Prostate gland (tissue), 2 donors: ENCODE measurements around the gene ZNF775. TPM values are rescaled to one million over a fixed set of nuclear protein-coding genes. Genes with fewer than 3 reads are reported as not detected.

ENCODE experiments used
- DNase-seq: peaks from one replicate; pipeline ENCODE4 v3.0.0-alpha.2; 2019; ENCODE audit warnings: low spot score
- H3K27ac ChIP-seq, 2 donors: fragments of 200-600 bp; sonication (generic); 2 replicates each; pipeline ENCODE4 v1.5.1; 2017 to 2019
- H3K27me3 ChIP-seq: fragments of 200-600 bp; sonication (generic); replicated peaks from 2 replicates; pipeline ENCODE4 v1.5.1; 2019; ENCODE audit not compliant: insufficient read depth
- H3K36me3 ChIP-seq, 2 donors: fragments of 200-600 bp; sonication (generic); 1 replicate in 1 of 2; 2 replicates in 1 of 2; pipeline versions ENCODE4 v1.5.1 to v1.8.1; 2017 to 2019
- H3K4me1 ChIP-seq: fragments of 200-600 bp; sonication (generic); replicated peaks from 2 replicates; pipeline ENCODE4 v1.5.1; 2019
- H3K4me3 ChIP-seq, 2 donors: fragments of 200-600 bp; sonication (generic); 2 replicates each; pipeline ENCODE4 v1.5.1; 2017 to 2019
- H3K9me3 ChIP-seq: fragments of 200-600 bp; sonication (generic); 2 replicates; pipeline ENCODE4 v1.5.1; 2017
- POLR2A ChIP-seq: fragments of 450-650 bp; IDR thresholded peaks from one replicate; pipeline ENCODE4 v1.6.1; 2016; ENCODE audit warnings: antibody characterized with exemption, mild to moderate bottlenecking
- POLR2AphosphoS5 ChIP-seq: sonication (generic); formaldehyde crosslinking; IDR thresholded peaks from one replicate; pipeline ENCODE4 v1.6.1; 2017; ENCODE audit warnings: antibody characterized with exemption
- WGBS: methylation state at CpG from one replicate; pipeline ENCODE4 v1.1.5; 2018; 5-methylcytosine and 5-hydroxymethylcytosine counted together
- intact Hi-C: fragments of 100-400 bp; cut with DNase I; formaldehyde crosslinking; loops from one replicate; pipeline ENCODE4 v1.14.2; 2022
- total RNA-seq, 2 donors: library from RNA; depleted of rRNA; stranded (reverse); fragments of >200 nt; gene quantifications; one replicate each; pipeline ENCODE4 v1.1.0, GENCODE V29; 2016
- TF ChIP-seq, protein P1 (sequence below), 4 experiments: fragments of 200-600 bp in 2 of 4; fragments of 450-650 bp in 2 of 4; sonication (generic) in 2 of 4; IDR thresholded peaks; 1 replicate in 3 of 4; 2 replicates in 1 of 4; pipeline ENCODE4 v1.5.1; 2016 to 2019; ENCODE audit warnings: antibody characterized with exemption in 4 of 4, mild to moderate bottlenecking in 2 of 4, moderate library complexity in 2 of 4

ZNF775 gene
- total RNA-seq, 2 donors from 2014 or later = 14.4 to 14.8 TPM

DNA sequence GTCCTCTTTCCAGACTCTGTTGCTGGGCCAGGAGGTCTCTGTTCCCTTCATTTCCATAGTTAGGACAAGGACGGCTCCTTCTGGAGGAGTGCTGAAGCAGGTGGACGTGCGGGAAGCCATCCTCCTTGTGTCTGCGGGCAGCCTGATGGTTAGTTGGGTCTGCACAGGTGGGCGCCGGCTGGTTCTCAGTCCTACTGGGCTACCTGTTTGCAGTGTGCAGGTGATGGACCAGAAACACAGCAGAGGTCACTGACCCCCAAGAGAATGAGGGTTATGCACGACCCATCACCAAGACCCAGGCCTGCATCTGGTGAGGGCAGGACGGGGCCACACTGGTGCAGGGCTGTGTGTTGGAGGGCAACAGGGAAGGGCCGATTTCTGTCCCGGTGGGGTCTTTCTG lies 45.5 kb upstream of the ZNF775 start:
- H3K36me3 ChIP-seq = no peaks in the 10 kb centered on the region
- no peak for DNase-seq
- no peak overlapping the region for H3K27ac ChIP-seq
- H3K9me3 ChIP-seq = no peaks in the 10 kb centered on the region
- intact Hi-C loops = no loop called here
- 97% methylated on average over 10 of the region's 10 CpGs for WGBS
- TF ChIP-seq POLR2AphosphoS5 (no peak), POLR2A (no peak)
- TF ChIP-seq, protein P1, sequence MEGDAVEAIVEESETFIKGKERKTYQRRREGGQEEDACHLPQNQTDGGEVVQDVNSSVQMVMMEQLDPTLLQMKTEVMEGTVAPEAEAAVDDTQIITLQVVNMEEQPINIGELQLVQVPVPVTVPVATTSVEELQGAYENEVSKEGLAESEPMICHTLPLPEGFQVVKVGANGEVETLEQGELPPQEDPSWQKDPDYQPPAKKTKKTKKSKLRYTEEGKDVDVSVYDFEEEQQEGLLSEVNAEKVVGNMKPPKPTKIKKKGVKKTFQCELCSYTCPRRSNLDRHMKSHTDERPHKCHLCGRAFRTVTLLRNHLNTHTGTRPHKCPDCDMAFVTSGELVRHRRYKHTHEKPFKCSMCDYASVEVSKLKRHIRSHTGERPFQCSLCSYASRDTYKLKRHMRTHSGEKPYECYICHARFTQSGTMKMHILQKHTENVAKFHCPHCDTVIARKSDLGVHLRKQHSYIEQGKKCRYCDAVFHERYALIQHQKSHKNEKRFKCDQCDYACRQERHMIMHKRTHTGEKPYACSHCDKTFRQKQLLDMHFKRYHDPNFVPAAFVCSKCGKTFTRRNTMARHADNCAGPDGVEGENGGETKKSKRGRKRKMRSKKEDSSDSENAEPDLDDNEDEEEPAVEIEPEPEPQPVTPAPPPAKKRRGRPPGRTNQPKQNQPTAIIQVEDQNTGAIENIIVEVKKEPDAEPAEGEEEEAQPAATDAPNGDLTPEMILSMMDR (IDR thresholded peaks at IDR 0.05) = no peak
- no peaks in the 10 kb centered on the region for H3K27me3 ChIP-seq
- no peaks in the 10 kb centered on the region for H3K4me1 ChIP-seq
- H3K4me3 ChIP-seq = no peak overlapping the region

DNA sequence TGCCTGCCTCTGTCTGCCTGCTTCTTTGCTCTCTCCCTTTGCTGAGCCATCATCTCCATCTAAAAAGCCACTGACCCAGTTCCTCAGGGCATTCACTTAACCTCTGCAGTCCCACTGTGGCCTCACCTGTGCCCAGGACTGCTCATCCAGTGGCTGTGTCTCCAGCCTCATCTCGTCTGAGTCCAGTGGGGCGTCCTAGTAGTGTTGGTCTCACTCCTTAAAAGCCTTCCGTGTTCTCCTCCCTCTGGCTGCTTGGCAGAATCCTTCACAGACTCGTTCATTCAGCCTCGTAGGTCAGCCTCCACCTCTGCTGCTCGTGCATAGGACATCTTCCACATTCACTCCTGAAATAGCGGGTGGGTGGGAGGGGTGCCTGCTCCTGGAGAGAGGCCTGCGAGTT lies 45.0 kb upstream of the ZNF775 start:
- Histone ChIP-seq H3K9me3 (no peaks in the 10 kb centered on the region), H3K4me1 (no peaks in the 10 kb centered on the region), H3K36me3 (no peaks in the 10 kb centered on the region), H3K27me3 (no peaks in the 10 kb centered on the region), H3K4me3 (no peak overlapping the region), H3K27ac (peak overlapping the region in 1 of 2 donors; percentile 51)
- WGBS = 86% methylated on average over 8 of the region's 8 CpGs
- TF ChIP-seq POLR2AphosphoS5 (no peak), POLR2A (no peak)
- TF ChIP-seq, protein P1 (IDR thresholded peaks at IDR 0.05) = no peak
- DNase-seq = no peak
- intact Hi-C loops = no loop called here

DNA sequence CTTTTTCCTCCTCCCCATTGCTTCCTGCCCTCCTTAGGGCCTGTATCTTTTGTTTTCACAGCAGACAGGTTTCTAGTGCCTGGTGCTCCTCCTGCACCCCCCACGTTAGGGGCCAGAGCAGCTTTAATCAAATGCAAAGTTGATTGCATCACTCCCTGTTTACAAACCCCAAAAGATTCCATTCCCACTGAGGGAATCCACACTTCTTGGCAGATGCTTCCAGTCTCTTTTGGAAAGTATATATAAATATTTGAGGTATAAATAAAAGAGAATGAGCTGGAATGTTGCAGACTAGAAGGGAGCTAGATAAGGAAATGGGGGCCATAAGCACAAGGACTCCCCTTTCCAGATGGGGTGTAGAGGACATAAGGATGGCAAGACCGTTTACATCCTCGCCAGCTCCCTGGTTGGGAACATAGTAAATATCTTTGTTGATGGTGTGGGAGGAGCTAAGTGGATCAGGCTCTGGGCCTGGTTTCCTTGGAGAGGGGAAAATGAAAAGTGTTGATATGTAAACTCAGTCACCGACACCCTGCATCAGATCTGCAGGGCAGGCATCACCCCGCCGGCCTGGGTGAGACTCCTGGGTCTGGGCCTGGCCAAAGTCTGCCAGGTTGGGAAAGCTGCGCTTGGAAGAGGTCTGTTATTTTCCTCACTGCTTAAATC lies 43.9 kb upstream of the ZNF775 start:
- Histone ChIP-seq H3K4me3 (no peak overlapping the region), H3K27me3 (no peaks in the 10 kb centered on the region), H3K4me1 (no peaks in the 10 kb centered on the region), H3K9me3 (no peaks in the 10 kb centered on the region), H3K27ac (peak overlapping the region; percentile 21 to 51), H3K36me3 (no peaks in the 10 kb centered on the region)
- no peak for TF ChIP-seq POLR2A
- intact Hi-C loops = no loop called here
- WGBS = 32% methylated on average over 7 of the region's 7 CpGs
- no peak for DNase-seq

DNA sequence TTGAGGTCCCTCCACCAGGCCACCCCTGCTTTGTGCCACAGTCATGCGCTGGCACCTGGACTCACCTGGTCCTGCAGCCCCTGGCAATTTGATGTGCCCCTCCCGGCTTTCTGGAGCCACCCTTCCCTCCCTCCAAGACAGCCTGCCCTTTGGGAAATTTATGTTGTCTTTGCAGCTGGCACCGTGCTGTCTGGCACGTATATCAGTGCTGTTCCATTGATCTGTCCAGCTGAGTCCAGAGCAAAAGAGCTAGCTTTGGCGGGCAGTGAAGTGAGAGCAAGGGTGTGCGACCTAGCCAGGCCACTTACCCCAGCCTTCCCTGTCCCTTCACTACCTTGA lies 43.4 kb upstream of the ZNF775 start:
- DNase-seq = no peak
- Histone ChIP-seq H3K4me1 (no peaks in the 10 kb centered on the region), H3K9me3 (no peaks in the 10 kb centered on the region), H3K27ac (peak overlapping the region; percentile 21 to 51), H3K4me3 (no peak overlapping the region), H3K36me3 (no peaks in the 10 kb centered on the region), H3K27me3 (no peaks in the 10 kb centered on the region)
- WGBS = 39% methylated on average over 6 of the region's 6 CpGs
- TF ChIP-seq, protein P1 (IDR thresholded peaks at IDR 0.05) = no peak
- no peak for TF ChIP-seq POLR2A
- no peak for TF ChIP-seq POLR2AphosphoS5
- intact Hi-C loops = no loop called here

DNA sequence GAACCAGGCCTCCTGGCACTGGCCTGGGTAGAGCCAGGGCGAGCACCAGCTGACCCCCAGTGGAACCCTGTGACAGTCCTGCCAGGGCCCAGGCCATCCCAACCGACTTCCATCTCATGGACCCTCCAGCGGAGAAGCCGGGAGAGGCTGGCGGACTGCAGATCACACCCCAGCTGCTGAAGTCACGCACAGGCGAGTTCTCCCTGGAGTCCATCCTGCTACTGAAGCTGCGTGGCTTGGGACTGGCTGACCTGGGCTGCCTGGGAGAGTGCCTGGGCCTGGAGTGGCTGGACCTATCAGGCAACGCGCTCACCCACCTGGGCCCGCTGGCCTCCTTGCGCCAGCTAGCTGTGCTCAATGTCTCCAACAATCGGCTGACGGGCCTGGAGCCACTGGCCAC lies 42.4 kb upstream of the ZNF775 start:
- no peak for DNase-seq
- no peaks in the 10 kb centered on the region for H3K27me3 ChIP-seq
- H3K9me3 ChIP-seq = no peaks in the 10 kb centered on the region
- intact Hi-C loops = no loop called here
- H3K27ac ChIP-seq = peak overlapping the region in 1 of 2 donors; percentile 22
- TF ChIP-seq POLR2A = no peak
- TF ChIP-seq, protein P1 (IDR thresholded peaks at IDR 0.05) = no peak
- no peak for TF ChIP-seq POLR2AphosphoS5
- no peaks in the 10 kb centered on the region for H3K4me1 ChIP-seq
- H3K4me3 ChIP-seq = no peak overlapping the region
- 93% methylated on average over 14 of the region's 14 CpGs for WGBS
- H3K36me3 ChIP-seq = no peaks in the 10 kb centered on the region
